ENCODE results near the gene NUTM2G. TPM values are rescaled to one million over a fixed set of nuclear protein-coding genes. Genes with fewer than 3 reads are reported as not detected.
"Not testable (repeated sequence)": the region's sequence is repeated elsewhere in the genome, so short reads cannot be mapped to it uniquely, and the experiment has no call there.

Gene NUTM2G, protein sequence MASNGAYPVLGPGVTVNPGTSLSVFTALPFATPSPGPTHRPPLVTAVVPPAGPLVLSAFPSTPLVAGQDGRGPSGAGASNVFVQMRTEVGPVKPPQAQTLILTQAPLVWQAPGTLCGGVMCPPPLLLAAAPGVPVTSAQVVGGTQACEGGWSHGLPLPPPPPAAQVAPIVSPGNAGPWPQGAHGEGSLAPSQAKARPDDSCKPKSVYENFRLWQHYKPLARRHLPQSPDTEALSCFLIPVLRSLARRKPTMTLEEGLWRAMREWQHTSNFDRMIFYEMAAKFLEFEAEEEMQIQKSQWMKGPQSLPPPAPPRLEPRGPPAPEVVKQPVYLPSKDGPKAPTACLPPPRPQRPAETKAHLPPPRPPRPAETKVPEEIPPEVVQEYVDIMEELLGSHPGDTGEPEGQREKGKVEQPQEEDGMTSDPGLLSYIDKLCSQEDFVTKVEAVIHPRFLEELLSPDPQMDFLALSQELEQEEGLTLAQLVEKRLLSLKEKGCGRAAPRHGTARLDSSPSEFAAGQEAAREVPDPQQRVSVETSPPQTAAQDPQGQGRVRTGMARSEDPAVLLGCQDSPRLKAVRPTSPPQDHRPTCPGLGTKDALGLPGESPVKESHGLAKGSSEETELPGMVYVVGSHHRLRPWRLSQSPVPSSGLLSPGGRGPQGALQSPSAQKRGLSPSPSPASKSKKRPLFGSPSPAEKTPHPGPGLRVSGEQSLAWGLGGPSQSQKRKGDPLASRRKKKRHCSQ
- 1.6 TPM for polyA plus RNA-seq (ENCODE audit: insufficient read length)

DNA sequence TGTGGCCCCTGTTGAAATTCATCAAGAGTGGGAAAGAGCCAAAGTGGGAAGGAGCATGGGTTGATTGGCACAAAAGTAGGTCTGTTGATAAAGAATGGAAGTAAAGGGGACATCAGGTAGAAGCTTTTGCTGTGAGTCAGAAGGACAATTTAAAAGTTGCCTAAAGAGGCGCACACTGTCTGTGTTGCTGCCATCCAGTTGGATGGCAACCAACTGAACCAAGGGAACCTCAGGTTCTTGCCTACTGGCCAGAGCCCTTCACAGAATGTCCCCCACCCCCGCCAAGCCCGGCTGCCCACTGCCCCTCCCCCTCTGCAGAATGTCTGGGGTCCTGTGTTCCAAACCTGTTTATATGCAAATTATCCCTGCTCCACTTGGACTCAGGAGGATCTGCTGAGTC lies at the start of gene NUTM2G:
Gene NUTM2G, plus strand, starts transcription at position 301 of the 400 bp plus-strand sequence. CDS start 182 bp downstream, outside the sequence.
- DNase-seq, result not testable (repeated sequence)

DNA sequence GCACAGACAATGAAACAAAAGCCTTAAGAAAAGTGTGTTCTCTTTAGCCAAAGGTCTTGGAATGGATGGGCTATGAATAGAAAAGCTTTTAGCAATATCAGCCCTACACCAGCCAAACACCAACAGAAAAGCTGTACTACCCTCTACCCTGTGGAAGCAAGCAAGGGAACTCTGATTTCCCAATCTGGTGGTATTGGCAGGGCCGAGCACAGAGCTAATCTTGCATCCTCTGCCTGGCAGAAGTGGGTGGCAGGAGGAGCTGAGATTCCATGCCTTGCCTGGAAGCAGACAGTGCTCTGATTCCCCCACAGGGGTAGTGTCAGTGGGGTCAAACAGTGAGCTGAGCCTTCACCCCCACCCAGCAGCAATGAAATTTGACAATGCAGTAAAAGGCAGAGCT lies 44.7 kb upstream of the NUTM2G start:
- DNase-seq, result no peak

DNA sequence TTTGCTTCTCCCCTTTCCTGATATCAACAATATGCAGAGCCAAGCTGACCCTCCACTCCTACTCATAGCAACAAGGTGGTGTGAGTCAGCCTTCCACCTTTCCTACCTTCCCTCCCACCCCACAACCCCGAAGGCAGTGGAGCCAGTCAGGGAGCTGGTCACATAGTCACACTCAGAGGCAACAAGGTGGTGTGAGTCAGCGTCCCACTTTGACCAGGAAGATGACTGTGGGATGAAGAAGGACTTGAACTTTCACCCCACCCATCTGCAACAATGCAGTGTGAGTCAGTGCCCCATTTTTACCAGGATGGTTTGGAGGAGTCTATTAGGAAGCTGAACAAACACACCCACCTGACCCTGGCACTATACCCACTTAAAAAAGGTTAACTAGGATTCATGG lies 44.2 kb upstream of the NUTM2G start:
- DNase-seq, result no peak

DNA sequence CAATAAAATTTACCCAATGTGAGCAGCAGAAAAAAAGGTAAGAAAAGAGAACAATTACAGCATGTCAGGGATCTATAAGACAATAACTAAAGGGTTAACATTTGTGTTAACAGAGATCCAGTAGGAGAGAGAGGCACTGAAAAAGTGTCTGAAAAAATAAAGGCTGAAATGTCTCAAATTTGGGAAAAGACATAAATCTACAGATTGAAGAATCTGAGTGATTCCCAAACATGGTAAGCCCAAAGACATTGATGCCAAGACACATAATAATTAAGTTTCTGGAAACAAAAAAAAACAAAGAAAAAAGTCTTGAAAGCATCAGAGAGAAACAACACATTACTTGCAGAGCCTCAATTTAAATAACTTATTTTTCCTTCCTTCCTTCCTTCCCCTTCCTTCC lies 43.2 kb upstream of the NUTM2G start:
- no peak for DNase-seq

DNA sequence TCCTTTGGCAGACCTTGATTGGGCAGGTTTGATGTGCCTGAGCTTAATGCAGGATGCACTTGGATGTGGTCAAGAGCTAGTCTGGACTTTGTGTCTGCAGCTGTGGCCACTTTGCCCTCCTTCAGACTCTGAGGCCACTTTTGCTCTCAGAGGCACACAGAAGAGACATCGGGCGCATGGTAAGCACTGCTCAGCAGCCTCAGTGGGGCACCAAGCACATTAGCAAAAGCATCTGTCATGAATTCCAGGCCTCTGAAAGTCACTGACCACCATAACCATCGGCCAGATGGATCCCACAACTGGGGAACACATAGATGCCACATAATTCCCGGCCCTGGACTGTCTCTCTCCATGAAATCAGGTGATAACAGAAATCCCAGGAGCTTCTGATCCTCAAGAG lies 40.1 kb upstream of the NUTM2G start:
- no peak for DNase-seq

DNA sequence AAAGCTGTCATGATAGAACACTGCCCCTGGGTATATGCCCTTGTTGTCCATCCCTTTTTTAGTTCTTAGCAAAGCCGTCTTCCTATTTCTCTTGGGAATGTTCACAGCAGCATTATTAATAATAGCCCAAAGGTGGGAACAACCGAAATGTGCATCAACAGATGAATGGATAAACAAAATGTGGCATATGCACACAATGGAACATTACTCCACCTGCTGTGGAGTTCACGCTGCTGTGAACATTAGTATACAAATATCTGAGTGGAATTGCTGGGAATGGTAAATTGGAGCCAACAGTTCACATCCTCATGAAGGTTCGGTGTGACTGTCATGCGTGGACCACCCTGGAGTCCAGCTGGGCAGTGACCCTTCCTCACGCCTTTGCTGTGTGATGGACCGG lies 36.5 kb upstream of the NUTM2G start:
- DNase-seq, result no peak

DNA sequence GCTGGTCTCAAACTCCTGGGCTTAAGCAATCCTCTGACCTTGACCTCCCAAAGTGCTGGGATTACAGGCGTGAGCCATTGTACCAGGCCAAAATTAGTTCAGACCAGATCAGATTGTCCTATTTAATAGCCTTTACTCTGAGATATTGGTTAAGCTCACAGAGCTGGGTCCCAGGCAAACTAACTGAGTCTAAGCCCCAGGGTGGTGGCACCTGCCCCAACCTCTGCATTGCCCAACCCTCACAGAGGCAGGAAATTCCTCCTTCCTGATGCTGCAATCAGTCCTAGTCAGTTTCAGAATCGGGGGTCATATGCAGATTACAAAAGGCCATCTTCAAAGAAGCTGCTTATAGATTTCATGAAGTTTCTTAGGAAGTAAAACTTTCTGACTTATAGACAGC lies 28.6 kb upstream of the NUTM2G start:
- DNase-seq, result not testable (repeated sequence)

DNA sequence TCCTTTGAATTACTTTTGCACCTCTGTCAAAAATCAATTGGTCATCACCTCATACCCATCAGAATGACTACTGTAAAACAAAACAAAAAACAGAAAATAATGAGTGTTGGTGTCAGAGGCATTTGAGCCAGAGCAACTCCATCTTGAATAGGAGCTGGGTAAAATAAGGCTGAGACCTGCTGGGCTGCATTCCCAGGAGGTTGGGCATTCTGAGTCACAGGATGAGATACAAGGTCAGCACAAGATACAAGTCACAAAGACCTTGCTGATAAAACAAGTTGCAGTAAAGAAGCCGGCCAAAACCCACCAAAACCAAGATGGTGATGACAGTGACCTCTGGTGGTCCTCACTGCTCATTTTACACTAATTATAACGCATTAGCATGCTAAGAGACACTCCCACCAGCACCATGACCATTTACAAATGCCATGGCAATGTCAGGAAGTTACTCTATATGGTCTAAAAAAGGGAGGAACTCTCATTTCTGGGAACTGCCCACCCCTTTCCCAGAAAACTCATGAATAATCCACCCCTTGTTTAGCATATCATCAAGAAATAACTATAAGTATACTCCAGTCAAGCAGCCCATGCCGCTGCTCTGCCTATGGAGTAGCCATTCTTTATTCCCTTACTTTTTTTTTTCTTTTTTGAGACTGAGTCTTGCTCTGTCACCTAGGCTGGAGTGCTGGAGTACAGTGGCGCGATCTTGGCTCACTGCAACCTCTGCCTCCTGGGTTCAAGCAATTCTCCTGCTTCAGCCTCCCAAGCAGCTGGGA lies 23.5 kb upstream of the NUTM2G start:
- not testable (repeated sequence) for DNase-seq

DNA sequence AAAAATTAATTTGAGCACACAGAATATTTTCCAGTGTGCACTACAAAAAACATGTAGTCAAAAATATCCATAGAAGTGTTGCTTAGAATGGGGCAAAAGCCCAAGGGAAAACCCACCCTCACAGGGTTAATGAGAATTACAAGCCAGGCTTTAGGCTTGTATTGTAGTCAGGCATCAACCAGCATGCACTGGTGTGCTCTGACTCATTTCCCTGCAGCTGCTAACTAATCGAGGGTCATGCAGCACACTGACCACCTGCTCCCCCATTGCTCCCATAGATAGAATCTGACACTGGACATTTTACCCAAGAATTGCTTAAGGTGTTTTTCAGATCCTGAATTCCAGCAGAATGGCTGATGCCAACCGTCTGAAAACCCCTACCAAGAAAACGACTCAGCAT lies 20.2 kb upstream of the NUTM2G start:
- not testable (repeated sequence) for DNase-seq

DNA sequence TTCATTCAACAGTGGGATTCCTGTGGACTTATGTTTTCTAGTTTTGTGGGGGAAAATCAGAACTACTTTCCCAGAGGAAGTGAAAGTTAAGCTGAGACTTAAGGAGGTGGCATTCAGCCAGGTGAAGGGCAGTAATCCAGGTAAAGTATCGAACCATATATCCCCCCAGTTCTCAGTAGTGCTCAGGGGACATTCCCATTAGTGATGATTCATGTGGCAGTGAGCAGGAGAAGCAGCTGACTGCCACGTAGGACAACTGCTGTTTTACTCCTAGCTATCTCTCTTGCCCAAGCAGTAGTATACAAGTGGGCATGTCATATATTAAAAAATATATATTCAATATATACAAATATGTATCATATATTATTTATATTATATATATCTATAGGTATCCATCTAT lies 13.1 kb upstream of the NUTM2G start:
- not testable (repeated sequence) for DNase-seq

DNA sequence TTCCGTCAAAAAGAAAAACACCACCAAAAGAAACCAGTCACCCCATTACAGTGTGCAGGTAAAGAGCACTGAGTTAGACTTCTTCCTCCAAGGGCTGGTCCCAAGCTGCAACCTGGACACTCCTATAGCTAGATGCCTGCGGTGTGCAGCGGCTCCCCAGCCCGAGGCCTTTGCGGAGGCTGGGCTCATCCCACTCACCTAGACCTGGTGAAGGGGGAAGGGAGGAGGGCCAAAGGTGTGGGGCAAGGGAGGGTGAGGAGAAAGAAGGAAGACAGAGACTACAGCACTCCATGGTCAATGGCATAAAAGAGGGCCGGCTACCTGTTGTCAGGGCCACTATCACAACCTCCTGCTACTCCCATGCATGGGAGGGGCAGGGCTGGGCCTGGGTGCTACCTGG lies 12.1 kb upstream of the NUTM2G start:
- not testable (repeated sequence) for DNase-seq

DNA sequence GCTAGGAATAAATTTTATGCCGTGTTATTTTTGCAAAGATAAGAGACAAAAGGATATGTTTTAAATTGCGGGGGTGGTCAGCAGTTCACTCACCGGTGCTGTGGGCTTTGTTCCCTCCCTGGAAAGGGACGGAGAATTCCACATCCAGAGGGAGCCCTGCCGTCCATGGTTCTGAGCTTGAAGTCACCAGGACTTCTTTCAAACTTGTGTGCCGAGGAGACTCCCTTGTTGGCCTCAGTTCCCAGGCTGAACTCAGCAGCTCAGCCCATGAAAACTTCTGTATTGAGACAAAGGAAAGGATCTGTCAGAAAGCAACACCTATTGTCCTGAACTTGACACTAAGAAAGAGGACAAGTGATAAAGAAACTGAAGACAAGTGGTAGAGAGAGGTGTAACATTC lies 10.1 kb upstream of the NUTM2G start:
- DNase-seq, result not testable (repeated sequence)

DNA sequence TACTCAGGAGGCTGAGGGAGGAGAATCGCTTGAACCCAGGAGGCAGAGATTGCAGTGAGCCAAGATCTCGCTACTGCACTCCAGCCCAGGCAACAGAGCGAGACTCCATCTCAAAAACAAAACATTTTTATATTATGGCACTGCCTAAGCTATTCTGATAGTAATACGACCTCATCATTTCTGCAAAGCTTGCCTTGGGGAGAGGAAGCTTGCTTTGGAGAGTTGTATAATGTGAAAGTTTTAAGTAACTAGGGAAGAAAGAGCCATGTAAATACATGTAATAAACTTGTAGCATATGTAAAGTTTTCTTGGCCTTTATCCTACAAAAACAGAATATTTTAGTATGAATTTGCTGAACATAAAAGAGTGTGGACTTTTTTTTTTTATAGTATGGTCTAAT lies 7.8 kb upstream of the NUTM2G start:
- DNase-seq, result not testable (repeated sequence)

DNA sequence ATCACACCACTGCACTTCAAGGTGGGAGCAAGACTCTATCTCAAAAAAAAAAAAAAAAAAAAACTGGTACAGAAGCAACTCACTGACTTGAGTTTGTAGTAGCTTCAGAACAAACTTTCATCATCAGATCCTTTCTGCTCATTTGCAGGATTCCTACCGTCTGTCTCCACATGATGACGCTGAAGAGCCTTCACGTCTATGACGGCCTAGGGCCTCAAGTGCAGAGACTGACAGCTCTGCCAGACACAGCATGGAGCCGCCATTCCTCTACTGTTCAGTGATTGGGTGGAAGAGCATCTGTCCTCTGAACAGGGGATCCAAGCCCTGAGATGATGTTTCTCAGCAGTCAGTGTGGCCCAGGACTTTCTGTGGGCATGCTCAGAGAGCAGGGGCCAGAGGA lies 3.1 kb upstream of the NUTM2G start:
- DNase-seq, result not testable (repeated sequence)

DNA sequence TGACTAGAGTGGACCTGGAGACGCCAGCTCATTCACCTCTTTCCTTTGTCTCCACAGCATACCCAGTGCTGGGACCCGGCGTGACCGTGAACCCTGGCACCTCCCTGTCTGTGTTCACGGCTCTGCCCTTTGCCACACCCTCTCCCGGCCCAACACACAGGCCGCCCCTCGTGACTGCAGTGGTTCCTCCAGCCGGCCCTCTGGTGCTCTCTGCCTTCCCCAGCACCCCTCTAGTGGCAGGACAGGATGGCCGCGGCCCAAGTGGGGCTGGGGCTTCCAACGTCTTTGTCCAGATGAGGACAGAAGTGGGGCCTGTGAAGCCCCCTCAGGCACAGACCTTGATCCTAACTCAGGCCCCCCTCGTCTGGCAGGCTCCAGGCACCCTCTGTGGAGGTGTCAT lies 3.0 kb downstream of the NUTM2G start:
- not testable (repeated sequence) for DNase-seq

DNA sequence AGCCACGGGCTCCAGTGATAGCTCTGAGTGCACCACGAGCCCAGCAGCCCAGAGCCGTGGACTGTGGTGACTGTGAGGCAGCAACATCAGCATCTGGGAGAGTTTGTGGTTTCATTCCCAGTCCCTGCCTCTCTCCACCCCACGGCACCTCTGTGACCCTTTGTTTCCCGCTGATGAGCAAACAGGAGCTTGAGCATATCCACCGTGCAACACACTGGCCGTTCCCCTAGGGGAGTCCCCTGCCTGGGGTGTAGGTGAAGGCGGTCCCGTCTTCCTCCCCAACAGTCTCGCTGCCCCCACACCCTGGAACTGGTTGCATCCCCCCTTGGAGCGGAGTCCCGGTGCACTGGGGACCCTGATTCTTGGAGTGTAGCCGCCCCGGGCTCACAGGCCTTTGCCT lies 5.5 kb downstream of the NUTM2G start:
- DNase-seq, result not testable (repeated sequence)

DNA sequence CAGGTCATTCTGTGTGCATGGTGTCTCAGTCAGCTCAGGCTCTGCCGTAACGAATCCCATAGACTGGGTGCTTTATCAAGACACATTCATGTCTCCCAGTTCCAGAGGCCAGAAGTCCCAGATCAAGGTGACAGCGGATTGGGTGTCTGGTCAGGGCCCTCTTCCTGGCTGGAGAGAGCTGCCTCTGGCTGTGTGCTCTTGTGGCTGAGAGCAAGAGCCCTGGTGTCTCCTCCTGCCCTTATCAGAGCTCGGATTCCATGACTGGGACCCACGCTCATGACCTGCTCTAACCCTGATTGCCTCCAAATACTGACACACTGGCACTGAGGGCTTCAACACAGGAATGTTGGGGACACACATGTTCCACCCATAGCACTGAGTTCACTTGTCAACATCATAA lies 6.1 kb downstream of the NUTM2G start:
- DNase-seq, result not testable (repeated sequence)

DNA sequence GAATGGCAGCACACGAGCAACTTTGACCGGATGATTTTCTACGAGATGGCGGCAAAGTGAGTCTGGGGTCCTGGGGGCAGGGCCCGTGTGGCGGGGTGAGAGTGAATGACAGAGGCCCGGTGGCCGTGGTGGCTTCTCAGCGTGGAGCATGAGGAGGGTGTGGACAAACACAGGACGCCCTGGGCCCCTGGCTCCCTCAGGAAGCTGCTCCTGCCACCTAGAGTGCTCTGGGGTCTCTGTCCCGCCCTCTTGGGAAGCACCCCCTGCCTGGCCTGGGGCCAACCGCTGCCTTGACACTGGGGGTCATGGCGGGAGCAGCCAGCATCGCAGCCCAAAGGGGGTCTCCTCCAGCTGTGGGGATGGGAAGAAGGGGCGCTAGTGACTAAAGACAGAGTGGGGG lies 6.8 kb downstream of the NUTM2G start:
- not testable (repeated sequence) for DNase-seq

DNA sequence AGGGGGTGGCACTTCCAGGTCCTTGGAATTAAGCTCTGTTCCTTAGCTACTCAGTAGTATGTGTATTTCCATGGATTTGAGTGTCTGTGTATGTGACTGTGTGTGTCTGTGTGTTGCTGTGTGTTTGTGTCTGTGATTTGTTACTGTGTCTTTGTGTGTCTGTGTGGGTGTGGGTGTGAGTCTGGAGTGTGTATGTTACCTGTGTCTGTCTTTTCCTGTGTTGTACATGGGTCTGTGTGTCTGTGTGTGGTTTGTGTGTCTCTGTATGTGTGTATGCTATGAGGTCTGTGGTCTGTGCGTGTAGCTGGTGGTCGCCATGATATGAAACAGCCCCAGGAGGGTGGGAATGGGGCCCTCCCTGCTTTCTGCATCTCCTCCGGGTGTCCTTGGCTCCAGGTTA lies 8.8 kb downstream of the NUTM2G start:
- not testable (repeated sequence) for DNase-seq

DNA sequence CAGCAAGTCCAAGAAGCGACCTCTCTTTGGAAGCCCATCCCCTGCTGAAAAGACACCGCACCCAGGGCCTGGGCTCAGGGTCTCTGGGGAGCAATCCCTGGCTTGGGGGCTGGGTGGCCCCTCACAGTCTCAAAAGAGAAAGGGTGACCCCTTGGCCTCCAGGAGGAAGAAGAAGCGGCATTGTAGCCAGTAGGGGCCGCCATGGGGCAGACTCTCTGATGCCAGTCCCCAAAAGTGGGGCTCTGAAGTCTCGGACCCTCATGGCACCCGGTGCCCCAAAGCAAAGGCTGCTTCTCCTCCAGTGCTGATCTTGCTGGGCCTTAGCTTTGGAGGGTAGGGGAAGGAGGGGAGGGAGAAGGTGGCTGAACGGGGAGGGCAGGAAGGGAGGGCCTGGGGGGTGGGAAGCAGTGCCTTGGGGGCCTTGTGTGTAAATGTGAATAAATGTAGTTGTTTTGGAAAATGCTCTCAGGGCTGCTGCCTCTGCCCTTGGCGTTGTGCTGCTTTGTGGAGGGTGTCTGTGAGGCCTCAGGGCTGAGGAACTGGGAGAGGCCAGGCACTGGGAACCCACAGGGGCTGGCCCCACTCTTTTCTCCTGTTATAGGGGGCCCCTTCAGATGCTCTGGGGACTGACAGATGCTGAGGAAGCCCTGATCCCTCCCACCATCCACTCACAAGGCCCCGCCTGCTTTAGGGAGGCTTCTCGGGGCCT lies 10.5 kb downstream of the NUTM2G start:
- not testable (repeated sequence) for DNase-seq

DNA sequence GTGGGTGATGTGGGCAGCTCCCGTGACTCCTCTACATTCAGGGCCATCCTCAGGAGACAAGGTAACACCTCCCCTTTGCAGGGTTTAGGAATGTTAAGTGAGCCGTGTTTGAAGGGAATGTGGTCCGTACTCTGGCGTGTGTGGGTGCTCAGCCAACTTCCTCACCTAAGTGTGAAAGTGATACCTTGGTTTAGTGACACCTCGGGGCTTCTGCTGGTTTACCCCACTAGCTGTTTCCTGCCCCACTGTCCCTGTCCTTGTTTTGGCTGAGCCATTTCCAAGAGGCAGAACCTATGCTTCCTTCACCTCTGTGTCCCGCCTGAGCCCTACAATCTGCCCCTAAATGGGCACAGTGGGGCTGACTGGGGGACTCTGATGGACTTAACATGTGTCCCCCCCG lies 12.3 kb downstream of the NUTM2G start:
- DNase-seq, result not testable (repeated sequence)

DNA sequence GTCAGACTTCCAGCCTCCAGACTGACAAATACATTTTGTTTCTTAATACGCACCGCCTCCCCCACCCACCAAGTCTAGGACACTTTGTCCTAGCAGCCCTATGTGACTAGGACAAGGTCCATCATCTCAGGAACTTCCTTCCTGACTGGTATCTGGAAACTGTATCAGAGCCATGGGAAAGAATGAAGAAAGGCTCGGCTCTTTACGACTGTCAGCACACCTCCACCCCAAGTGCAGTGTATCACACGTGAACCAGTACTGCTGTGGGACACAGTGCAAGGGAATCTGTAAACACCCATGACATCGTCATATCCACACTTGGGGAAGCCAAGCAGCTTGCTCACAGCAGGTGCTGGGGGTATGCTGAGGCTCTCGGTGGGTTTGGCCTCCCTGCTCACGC lies 13.0 kb downstream of the NUTM2G start:
- not testable (repeated sequence) for DNase-seq
